HepG2 (cell line): ENCODE results near the gene LGALS4. TPM values are rescaled to one million over a fixed set of nuclear protein-coding genes. Genes with fewer than 3 reads are reported as not detected.
A peak's percentile ranks its signal among the peaks of the same experiment; 100 is the strongest.

Source experiments
- ATF2 ChIP-seq: sonication (generic); formaldehyde crosslinking; IDR thresholded peaks from 2 replicates; pipeline ENCODE4 v1.4.0; 2020; ENCODE audit warnings: missing genetic modification reagents
- ATF7 ChIP-seq, 2 experiments: fragments of 450-650 bp in 1 of 2; sonication (generic) in 1 of 2; formaldehyde crosslinking in 1 of 2; IDR thresholded peaks; 2 replicates each; pipeline versions ENCODE4 v1.4.0 to v1.6.1; 2016 to 2020; ENCODE audit warnings: antibody characterized with exemption in 1 of 2, mild to moderate bottlenecking in 1 of 2, missing genetic modification reagents in 1 of 2
- ATM ChIP-seq: fragments of 450-650 bp; IDR thresholded peaks from 2 replicates; pipeline ENCODE4 v1.7.1; 2017; ENCODE audit warnings: mild to moderate bottlenecking, borderline replicate concordance
- EHMT2 ChIP-seq: fragments of 200-600 bp; sonication (generic); IDR thresholded peaks from 2 replicates; pipeline ENCODE4 v1.7.0; 2017; ENCODE audit warnings: antibody characterized with exemption, low read depth, low read length, borderline replicate concordance
- GTF2F1 ChIP-seq: fragments of 150-350 bp; IDR thresholded peaks from 2 replicates; pipeline ENCODE4 v1.6.1; 2014; ENCODE audit warnings: low read length
- HDAC6 ChIP-seq: fragments of 200-600 bp; sonication (generic); IDR thresholded peaks from 2 replicates; pipeline ENCODE4 v1.7.0; 2017; ENCODE audit warnings: mild to moderate bottlenecking, antibody characterized with exemption, low read length, low read depth
- HIVEP1 ChIP-seq: sonication (generic); formaldehyde crosslinking; IDR thresholded peaks from 2 replicates; pipeline ENCODE4 v1.4.0; 2020; ENCODE audit warnings: mild to moderate bottlenecking, missing genetic modification reagents
- PRDM10 ChIP-seq: sonication (generic); formaldehyde crosslinking; IDR thresholded peaks from 2 replicates; pipeline ENCODE4 v1.4.0; 2020; ENCODE audit warnings: low read depth, missing genetic modification reagents
- RBFOX2 ChIP-seq: fragments of 200-400 bp; formaldehyde crosslinking; IDR thresholded peaks from 2 replicates; pipeline ENCODE4 v1.6.1; 2017; ENCODE audit warnings: low read depth, mild to moderate bottlenecking, low read length
- YEATS2 ChIP-seq: sonication (generic); formaldehyde crosslinking; IDR thresholded peaks from 2 replicates; pipeline ENCODE4 v1.4.0; 2020; ENCODE audit warnings: missing genetic modification reagents, borderline replicate concordance
- ZNF343 ChIP-seq: sonication (generic); formaldehyde crosslinking; IDR thresholded peaks from 2 replicates; pipeline ENCODE4 v1.4.0; 2020; ENCODE audit warnings: mild to moderate bottlenecking, missing genetic modification reagents
- ZNF512B ChIP-seq: sonication (generic); formaldehyde crosslinking; IDR thresholded peaks from 2 replicates; pipeline ENCODE4 v1.5.1; 2020; ENCODE audit warnings: missing genetic modification reagents, mild to moderate bottlenecking, borderline replicate concordance
- ZNF569 ChIP-seq: sonication (generic); formaldehyde crosslinking; IDR thresholded peaks from 2 replicates; pipeline ENCODE4 v1.5.0; 2020; ENCODE audit warnings: mild to moderate bottlenecking, missing genetic modification reagents, moderate library complexity, borderline replicate concordance
- ZNF614 ChIP-seq: IDR thresholded peaks from 2 replicates; pipeline ENCODE4 v1.6.1; 2018; ENCODE audit warnings: missing biosample characterization, missing genetic modification reagents, inconsistent platforms, borderline replicate concordance
- ZNF629 ChIP-seq: sonication (generic); formaldehyde crosslinking; conservative IDR thresholded peaks from 2 replicates; pipeline ENCODE4 v1.5.0; 2020; ENCODE audit warnings: missing genetic modification reagents
- ZNF747 ChIP-seq: sonication (generic); formaldehyde crosslinking; IDR thresholded peaks from 2 replicates; pipeline ENCODE4 v1.8.1; 2023; ENCODE audit warnings: missing genetic modification reagents, mild to moderate bottlenecking, borderline replicate concordance
- ZSCAN12 ChIP-seq: sonication (generic); formaldehyde crosslinking; IDR thresholded peaks from 2 replicates; pipeline ENCODE4 v1.9.0; 2021; ENCODE audit warnings: mild to moderate bottlenecking, missing genetic modification reagents
- polyA plus RNA-seq, 8 experiments: library from polyadenylated mRNA; depleted of rRNA in 3 of 8; stranded (reverse) in 7 of 8; unstranded in 1 of 8; fragments of >200 nt; fragmentation: Illumina TruSeq in 4 of 8; extraction: Trizol in 4 of 8; gene quantifications; 2 replicates each; pipeline versions ENCODE4 v1.2.1 to v1.2.3, GENCODE V29; 2011 to 2016; ENCODE audit warnings: low read depth in 4 of 8, missing spikeins in 1 of 8, mixed read lengths in 1 of 8; ENCODE audit not compliant: insufficient read depth in 1 of 8
- total RNA-seq, 5 experiments: library from RNA; depleted of rRNA; stranded (reverse); fragments of >200 nt; fragmentation: Illumina TruSeq; extraction: Trizol; gene quantifications; 2 replicates each; pipeline ENCODE4 v1.2.3, GENCODE V29; 2016; ENCODE audit warnings: low read depth in 1 of 5

LGALS4 gene
- total and polyA plus RNA-seq, 2 of the 13 experiments (the other 11 are each of a cell fraction or from before 2014, with no cell fraction given): 0.24 to 0.71 TPM

- TF ChIP-seq ZNF569 (CRISPR knock-in tag) (no peak), HDAC6 (no peak), EHMT2 (no peak), ZNF512B (CRISPR knock-in tag) (no peak), RBFOX2 (peak; percentile 98; the same call in 1 of the 2 replicates), ZNF614 (no peak), GTF2F1 (no peak), PRDM10 (no peak), ZNF629 (CRISPR knock-in tag) (no peak), ZNF747 (CRISPR knock-in tag) (no peak), ATM (no peak), ATF7 (IDR thresholded peaks at IDR 0.05) (no peak), ATF7 (CRISPR knock-in tag; IDR thresholded peaks at IDR 0.05) (no peak), ATF2 (CRISPR knock-in tag) (0 out of 2 replicates have a peak, but pooled peaks have one; percentile 6), ZNF343 (CRISPR knock-in tag) (no peak), YEATS2 (CRISPR knock-in tag) (no peak), HIVEP1 (no peak), ZSCAN12 (no peak)
These were observed 37.2 kb upstream of the LGALS4 start, which contains the start of gene HNRNPL (continued) for GRCh38 chr19:38849860-38850435.
